Adrenal gland (tissue), 12 donors: ENCODE results near the gene NUPR1. TPM values are rescaled to one million over a fixed set of nuclear protein-coding genes. Genes with fewer than 3 reads are reported as not detected.
"Not testable (repeated sequence)": the region's sequence is repeated elsewhere in the genome, so short reads cannot be mapped to it uniquely, and the experiment has no call there.

Experiments
- DNase-seq, 7 donors: peaks; one replicate each; pipeline ENCODE4 v3.0.0-alpha.2; 2019 to 2020
- H3K27ac ChIP-seq, 5 donors: fragments of 200-600 bp; sonication (generic) in 4 of 5; 1 replicate in 3 of 5; 2 replicates in 2 of 5; pipeline versions ENCODE4 v1.5.1 to v1.8.0; 2016 to 2020; ENCODE audit warnings: mild to moderate bottlenecking in 1 of 5
- H3K27me3 ChIP-seq: fragments of 200-600 bp; 2 replicates; pipeline ENCODE4 v1.8.0; 2021
- H3K36me3 ChIP-seq, 2 donors: fragments of 200-600 bp; replicated peaks in 1 of 2; 1 replicate in 1 of 2; 2 replicates in 1 of 2; pipeline versions ENCODE4 v1.5.1 to v1.8.0; 2018 to 2022
- H3K4me1 ChIP-seq, 2 donors: fragments of 200-600 bp; replicated peaks in 1 of 2; 1 replicate in 1 of 2; 2 replicates in 1 of 2; pipeline versions ENCODE4 v1.5.1 to v1.8.0; 2018 to 2021
- H3K4me3 ChIP-seq, 4 donors: fragments of 200-600 bp; sonication (generic) in 3 of 4; one replicate each; pipeline ENCODE4 v1.5.1; 2016 to 2018
- H3K9me3 ChIP-seq, 3 donors: fragments of 200-600 bp; sonication (generic) in 1 of 3; replicated peaks in 1 of 3; 1 replicate in 2 of 3; 2 replicates in 1 of 3; pipeline versions ENCODE4 v1.5.1 to v1.8.0; 2016 to 2021
- CTCF ChIP-seq, 6 experiments: fragments of 450-650 bp in 4 of 6; fragments of 200-600 bp in 2 of 6; sonication (generic) in 1 of 6; IDR thresholded peaks; 1 replicate in 5 of 6; 2 replicates in 1 of 6; pipeline versions ENCODE4 v1.5.1 to v1.8.0; 2016 to 2021; ENCODE audit warnings: antibody characterized with exemption in 6 of 6, mild to moderate bottlenecking in 2 of 6, moderate library complexity in 1 of 6
- POLR2A ChIP-seq, 2 donors: fragments of 450-650 bp; IDR thresholded peaks; one replicate each; pipeline ENCODE4 v1.6.1; 2017; ENCODE audit warnings: antibody characterized with exemption in 2 of 2, mild to moderate bottlenecking in 2 of 2, moderate library complexity in 1 of 2
- WGBS, 4 donors: extraction: QIAGEN DNeasy Blood & Tissue Kit in 2 of 4; methylation state at CpG; one replicate each; pipeline versions ENCODE4 v1.1.5 to v1.1.7; 2013 to 2017; 5-methylcytosine and 5-hydroxymethylcytosine counted together
- intact Hi-C, 2 donors: fragments of 100-400 bp; cut with DNase I; formaldehyde crosslinking; loops; one replicate each; pipeline versions ENCODE4 v1.14.1 to v1.15.0; 2022 to 2023
- polyA plus RNA-seq, 3 donors: library from polyadenylated mRNA; stranded (reverse); fragments of 200-250 nt in 2 of 3; fragments of 350-450 nt in 1 of 3; fragmentation: Illumina TruSeq in 1 of 3; extraction: RNeasy Lipid Tissue Mini Kit (QIAGEN cat#74804) in 1 of 3; gene quantifications; one replicate each; pipeline ENCODE4 v1.2.3, GENCODE V29; 2013 to 2014
- total RNA-seq, 9 donors: library from RNA; depleted of rRNA in 4 of 9; stranded (reverse); fragments of >200 nt in 4 of 9; fragments of 120-200 nt in 1 of 9; fragmentation: NEBNext Ultra II Directional in 1 of 9; extraction: Animal tissue kit (Norgen Biotek cat#: 25700) in 1 of 9; gene quantifications; one replicate each; pipeline versions ENCODE4 v1.1.0 to v1.2.4, GENCODE V29; 2013 to 2023
- donor health status: healthy with polysubstance abuse.
- donor health status: Bipolar disorder and iron deficiency.
- donor health status: DM: yes; HTN: yes; CAD: no.
- donor health status: DM: no; HTN: no; CAD: no.
- donor health status: DM: no; HTN: no; CAD: no.
- donor health status: DM: yes; HTN: yes; CAD: no.

NUPR1 gene
- total and polyA plus RNA-seq, 12 donors, result 4.9 to 746 (median 226) TPM

- TF ChIP-seq POLR2A (IDR thresholded peaks at IDR 0.05) (no peak), CTCF (IDR thresholded peaks at IDR 0.05) (no peak)
- Histone ChIP-seq H3K4me1 (no peaks in the 10 kb centered on the region), H3K27ac (no peak overlapping the region), H3K9me3 (no peaks in the 10 kb centered on the region), H3K36me3 (no peaks in the 10 kb centered on the region), H3K27me3 (no peaks in the 10 kb centered on the region), H3K4me3 (no peak overlapping the region)
- intact Hi-C loops, result no loop called here
- WGBS, 4 donors, result 73 to 87% (median 78%) methylated on average over 2 of the region's 2 CpGs
- no peak for DNase-seq
Observed at GRCh38 chr16:28502290-28502689, 36.5 kb downstream of the NUPR1 start.

DNA sequence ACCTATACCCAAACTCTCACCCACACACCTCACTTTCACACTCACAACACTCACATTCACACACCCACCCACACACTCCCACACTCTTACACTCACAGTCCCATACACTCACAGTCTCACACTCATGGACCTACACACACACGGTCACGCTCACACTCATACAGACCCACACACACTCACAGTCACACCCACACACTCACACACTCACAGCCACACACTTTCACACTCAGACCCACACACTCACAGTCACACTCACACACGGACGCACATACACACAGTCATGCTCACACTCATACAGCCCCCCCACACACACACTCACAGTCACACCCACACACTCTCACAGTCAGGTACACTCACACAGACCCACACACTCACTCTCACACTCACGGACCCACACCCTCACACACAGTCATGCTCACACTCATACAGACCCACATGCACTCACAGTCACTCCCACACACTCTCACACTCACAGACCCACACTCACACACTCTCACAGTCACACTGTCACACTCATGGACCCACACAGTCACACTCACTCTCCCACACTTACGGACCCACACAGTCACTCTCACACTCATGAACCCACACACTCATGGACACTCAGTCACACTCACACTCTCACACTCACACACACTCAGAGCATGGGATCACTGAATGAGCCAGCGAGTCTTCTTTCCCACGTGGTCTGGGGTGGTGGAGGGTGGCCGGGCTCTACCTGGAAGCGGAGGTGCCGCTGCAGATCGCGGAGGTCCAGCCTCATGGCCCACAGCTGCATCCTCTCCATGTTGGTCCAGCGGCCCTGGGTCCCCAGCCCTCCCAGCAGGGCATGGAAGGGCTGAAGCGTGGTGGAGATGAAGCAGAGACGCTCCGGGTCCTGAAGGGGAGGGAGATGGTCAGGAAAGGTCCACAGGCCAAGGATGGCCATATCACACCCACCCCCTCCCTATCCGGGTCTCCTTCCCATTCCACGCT is 37.2 kb downstream of the NUPR1 start:
- TF ChIP-seq POLR2A (IDR thresholded peaks at IDR 0.05), result no peak
- no peak for TF ChIP-seq CTCF (IDR thresholded peaks at IDR 0.05)
- WGBS, 4 donors, result 82 to 87% (median 84%) methylated on average over 17 to 19 of the region's 19 CpGs
- intact Hi-C loops, result no loop called here

GRCh38 chr16:28500476-28501180 is 38.1 kb downstream of the NUPR1 start:
- H3K27ac ChIP-seq, H3K4me1 ChIP-seq, H3K9me3 ChIP-seq, DNase-seq, intact Hi-C loops, H3K4me3 ChIP-seq, H3K36me3 ChIP-seq, H3K27me3 ChIP-seq: not testable (repeated sequence)
- WGBS, 4 donors, result 80 to 87% (median 86%) methylated on average over 18 of the region's 18 CpGs

More for the DNA sequence above, 37.2 kb downstream of the NUPR1 start:
- Histone ChIP-seq H3K27ac (no peak overlapping the region), H3K4me3 (no peak overlapping the region), H3K36me3 (no peaks in the 10 kb centered on the region), H3K4me1 (no peaks in the 10 kb centered on the region), H3K9me3 (no peaks in the 10 kb centered on the region), H3K27me3 (no peaks in the 10 kb centered on the region)
- no peak for DNase-seq

- intact Hi-C loops, result loop anchor here (5.0 to 10.0 kb wide), 3 partner anchors 42 to 105 kb away; no protein-coding TSS in a partner anchor
Observed at GRCh38 chr16:28499854-28500253, 38.9 kb downstream of the NUPR1 start.

More at GRCh38 chr16:28499854-28500253, 38.9 kb downstream of the NUPR1 start:
- WGBS, 4 donors, result 63 to 72% (median 68%) methylated on average over 9 to 10 of the region's 10 CpGs
- DNase-seq, result no peak
- no peaks in the 10 kb centered on the region for H3K27me3 ChIP-seq
- H3K4me3 ChIP-seq, result no peak overlapping the region
- no peaks in the 10 kb centered on the region for H3K9me3 ChIP-seq
- H3K27ac ChIP-seq, result no peak overlapping the region
- no peaks in the 10 kb centered on the region for H3K36me3 ChIP-seq
- no peaks in the 10 kb centered on the region for H3K4me1 ChIP-seq
- TF ChIP-seq POLR2A (IDR thresholded peaks at IDR 0.05), result no peak
- no peak for TF ChIP-seq CTCF (IDR thresholded peaks at IDR 0.05)
